Smooth muscle cell (in vitro differentiated cells): ENCODE results near the gene CCDC12. TPM values are rescaled to one million over a fixed set of nuclear protein-coding genes. Genes with fewer than 3 reads are reported as not detected.

Source experiments
- DNase-seq: peaks from one replicate; lab custom pipeline; 2025; ENCODE audit not compliant: unreplicated experiment; lab: John Stamatoyannopoulos, UW
- H2AFZ ChIP-seq: fragments of 200-600 bp; sonication (generic); 2 replicates; pipeline ENCODE4 v1.6.0; 2016; ENCODE audit warnings: antibody characterized with exemption, low read depth, mild to moderate bottlenecking
- H3F3A ChIP-seq: fragments of 200-600 bp; sonication (generic); 2 replicates; pipeline ENCODE4 v1.6.0; 2017; ENCODE audit warnings: antibody characterized with exemption, low read depth
- H3K27ac ChIP-seq: fragments of 200-600 bp; sonication (generic); 2 replicates; pipeline ENCODE4 v1.5.1; 2016; ENCODE audit warnings: low read depth, mild to moderate bottlenecking
- H3K27me3 ChIP-seq: fragments of 200-600 bp; sonication (generic); 2 replicates; pipeline ENCODE4 v1.6.1; 2016; ENCODE audit warnings: low read depth, mild to moderate bottlenecking
- H3K36me3 ChIP-seq: fragments of 200-600 bp; sonication (generic); 2 replicates; pipeline ENCODE4 v1.5.1; 2016; ENCODE audit warnings: low read depth
- H3K4me1 ChIP-seq: fragments of 200-600 bp; sonication (generic); 2 replicates; pipeline ENCODE4 v1.5.1; 2016; ENCODE audit warnings: low read depth
- H3K4me2 ChIP-seq: fragments of 200-600 bp; sonication (generic); 2 replicates; pipeline ENCODE4 v1.6.0; 2016; ENCODE audit warnings: mild to moderate bottlenecking
- H3K4me3 ChIP-seq: fragments of 200-600 bp; sonication (generic); 2 replicates; pipeline ENCODE4 v1.5.1; 2016; ENCODE audit warnings: mild to moderate bottlenecking
- H3K79me2 ChIP-seq: fragments of 200-600 bp; sonication (generic); 2 replicates; pipeline ENCODE4 v1.6.0; 2016; ENCODE audit warnings: low read depth, mild to moderate bottlenecking
- H3K9ac ChIP-seq: fragments of 200-600 bp; sonication (generic); 2 replicates; pipeline ENCODE4 v1.6.0; 2016; ENCODE audit warnings: low read depth
- H3K9me3 ChIP-seq: fragments of 200-600 bp; sonication (generic); replicated peaks from 2 replicates; pipeline ENCODE4 v1.5.1; 2016; ENCODE audit warnings: low read depth
- H4K20me1 ChIP-seq: fragments of 200-600 bp; sonication (generic); 2 replicates; pipeline ENCODE4 v1.6.0; 2016; ENCODE audit warnings: low read depth
- CTCF ChIP-seq: fragments of 200-600 bp; sonication (generic); IDR thresholded peaks from 2 replicates; pipeline ENCODE4 v1.5.1; 2017; ENCODE audit warnings: borderline replicate concordance, mild to moderate bottlenecking, antibody characterized with exemption; ENCODE audit not compliant: insufficient read depth, poor library complexity, severe bottlenecking
- WGBS: methylation state at CpG from one replicate; pipeline ENCODE4 v1.1.7; 2016; ENCODE audit warnings: low lambda C conversion rate; 5-methylcytosine and 5-hydroxymethylcytosine counted together
- polyA plus RNA-seq: library from polyadenylated mRNA; unstranded; fragments of >200 nt; fragmentation: Nextera tagmentation; extraction: Ambion mirVana; gene quantifications from 2 replicates; pipeline ENCODE4 v1.2.1, GENCODE V29; 2016
- total RNA-seq: library from RNA; depleted of rRNA; stranded (reverse); fragments of >200 nt; gene quantifications from 2 replicates; pipeline ENCODE4 v1.2.3, GENCODE V29; 2014

The CCDC12 gene
- total and polyA plus RNA-seq, 2 experiments from 2014 or later: 23.9 to 52.4 TPM

- Histone ChIP-seq H3K9me3 (no peaks in the 10 kb centered on the region), H3K9ac (no peak overlapping the region), H2AFZ (no peak overlapping the region), H3K27ac (peak overlapping the region; percentile 67), H3F3A (peaks cover 10% of the 10 kb centered on the region), H3K4me2 (peak overlapping the region; percentile 59), H3K27me3 (no peaks in the 10 kb centered on the region), H3K36me3 (no peaks in the 10 kb centered on the region), H3K79me2 (peaks cover 42% of the 10 kb centered on the region), H3K4me3 (no peak overlapping the region), H3K4me1 (peaks cover 13% of the 10 kb centered on the region), H4K20me1 (peaks cover 93% of the 10 kb centered on the region)
- 44% methylated on average over 7 of the region's 7 CpGs for WGBS
- peak; percentile 77 for TF ChIP-seq CTCF
- DNase-seq: peak; percentile 42
Observed at GRCh38 chr3:46935168-46935858, 41.2 kb downstream of the CCDC12 start.

GRCh38 chr3:46934498-46935167 lies 41.9 kb downstream of the CCDC12 start:
- H3K9ac ChIP-seq: no peak overlapping the region
- H3K4me2 ChIP-seq: peak overlapping the region; percentile 59
- peaks cover 10% of the 10 kb centered on the region for H3F3A ChIP-seq
- H3K4me1 ChIP-seq: peaks cover 13% of the 10 kb centered on the region
- DNase-seq: no peak
- no peak overlapping the region for H2AFZ ChIP-seq
- H3K27me3 ChIP-seq: no peaks in the 10 kb centered on the region
- WGBS: 86% methylated on average over 8 of the region's 8 CpGs
- H3K36me3 ChIP-seq: no peaks in the 10 kb centered on the region
- no peaks in the 10 kb centered on the region for H3K9me3 ChIP-seq
- peak overlapping the region; percentile 67 for H3K27ac ChIP-seq
- peaks cover 46% of the 10 kb centered on the region for H3K79me2 ChIP-seq
- no peak for TF ChIP-seq CTCF
- H3K4me3 ChIP-seq: no peak overlapping the region
- H4K20me1 ChIP-seq: peaks cover 92% of the 10 kb centered on the region

GRCh38 chr3:46934072-46934471 lies 42.5 kb downstream of the CCDC12 start:
- DNase-seq: no peak
- 80% methylated on average over 2 of the region's 2 CpGs for WGBS
- Histone ChIP-seq H3K4me3 (no peak overlapping the region), H3K4me2 (no peak overlapping the region), H2AFZ (no peak overlapping the region), H3K9ac (no peak overlapping the region), H4K20me1 (peaks cover 92% of the 10 kb centered on the region), H3K79me2 (peaks cover 40% of the 10 kb centered on the region), H3F3A (peaks cover 10% of the 10 kb centered on the region), H3K4me1 (peaks cover 13% of the 10 kb centered on the region), H3K27me3 (no peaks in the 10 kb centered on the region), H3K9me3 (no peaks in the 10 kb centered on the region), H3K27ac (peak overlapping the region; percentile 67), H3K36me3 (no peaks in the 10 kb centered on the region)
- TF ChIP-seq CTCF: no peak
